Measurements from ENCODE around the gene PLPP6.

GRCh38 chr9:4615251-4615650 lies 46.8 kb upstream of the PLPP6 start:
- no peak for TF ChIP-seq CTCF (IDR thresholded peaks at IDR 0.05)
- TF ChIP-seq POLR2A (IDR thresholded peaks at IDR 0.05): no peak
- no peak for TF ChIP-seq POLR2AphosphoS5 (IDR thresholded peaks at IDR 0.05)

Data from breast epithelium (tissue), 3 donors.